Hematopoietic multipotent progenitor cell treated with erythropoietin and hydrocortisone succinate and interleukin-3 and kit ligand, for 6 days (in vitro differentiated cells): ENCODE measurements around the gene CHST8.

Experiments
- DNase-seq: peaks from one replicate; pipeline ENCODE4 v3.0.0-alpha.2; 2015

The CHST8 gene

GRCh38 chr19:33675501-33676124 is 53.9 kb downstream of the CHST8 start:
- DNase-seq: no peak

- no peak for DNase-seq
Measured at GRCh38 chr19:33676999-33677665, 55.4 kb downstream of the CHST8 start.

GRCh38 chr19:33677745-33678426 is 56.1 kb downstream of the CHST8 start:
- DNase-seq: peak; percentile 2

- DNase-seq: no peak
Measured at GRCh38 chr19:33678796-33679585, 57.2 kb downstream of the CHST8 start.

- no peak for DNase-seq
Measured at GRCh38 chr19:33679696-33680095, 57.9 kb downstream of the CHST8 start.

GRCh38 chr19:33681081-33681680 is 59.4 kb downstream of the CHST8 start:
- no peak for DNase-seq

GRCh38 chr19:33683881-33684537 is 62.3 kb downstream of the CHST8 start:
- DNase-seq: peak; percentile 63

GRCh38 chr19:33684538-33685232 is 62.9 kb downstream of the CHST8 start:
- no peak for DNase-seq

GRCh38 chr19:33685541-33685940 is 63.8 kb downstream of the CHST8 start:
- no peak for DNase-seq

GRCh38 chr19:33686262-33686661 is 64.5 kb downstream of the CHST8 start:
- DNase-seq: no peak

- DNase-seq: no peak
Measured at GRCh38 chr19:33686687-33687480, 65.1 kb downstream of the CHST8 start.

GRCh38 chr19:33687481-33688170 is 65.9 kb downstream of the CHST8 start:
- DNase-seq: no peak

- DNase-seq: no peak
Measured at GRCh38 chr19:33688171-33688992, 66.6 kb downstream of the CHST8 start.

GRCh38 chr19:33689138-33689746 is 67.5 kb downstream of the CHST8 start:
- no peak for DNase-seq

GRCh38 chr19:33689868-33690267 is 68.1 kb downstream of the CHST8 start:
- no peak for DNase-seq

- no peak for DNase-seq
Measured at GRCh38 chr19:33690378-33691029, 68.8 kb downstream of the CHST8 start.

GRCh38 chr19:33691030-33691427 is 69.3 kb downstream of the CHST8 start:
- DNase-seq: no peak

- no peak for DNase-seq
Measured at GRCh38 chr19:33691736-33692135, 70.0 kb downstream of the CHST8 start.
